K562 (cell line): ENCODE measurements around the gene SERPINE3. TPM values are rescaled to one million over a fixed set of nuclear protein-coding genes. Genes with fewer than 3 reads are reported as not detected.

Source experiments
- ATAC-seq: fragments of 200-7000 bp; cut with Tn5 transposase; 3 replicates; pipeline ENCODE4 v1.9.1; 2020; ENCODE audit warnings: moderate library complexity
- BruUV-seq: library from RNA; stranded (reverse); fragments of 400-500 nt; replicated peaks from 2 replicates; lab custom pipeline; 2021; lab: Mats Ljungman, UMichigan
- CTCF ChIA-PET: fragments of 300-600 bp; formaldehyde crosslinking; extraction: SDS; loops from one replicate; lab custom pipeline; 2021; ENCODE audit warnings: low intra/inter-chr PET ratio; lab: Yijun Ruan, JAX
- POLR2A ChIA-PET: fragments of 300-600, 350-650 bp; sonication (Branson Sonifier 250); formaldehyde crosslinking; extraction: SDS; loops from one replicate; lab custom pipeline; 2021; ENCODE audit warnings: antibody characterized with exemption, inconsistent platforms; lab: Yijun Ruan, JAX
- DNase-seq, 4 experiments: peaks; one replicate each; pipeline versions ENCODE4 v3.0.0 to v3.0.0-alpha.2; 2011 to 2018; ENCODE audit warnings: low spot score in 3 of 4, mixed read lengths in 3 of 4; ENCODE audit errors: extremely low read depth in 1 of 4
- FAIRE-seq: peaks from 2 replicates; lab custom pipeline; 2011; peaks lifted over from hg19 to GRCh38; lab: Jason Lieb, UNC
- H2AFZ ChIP-seq: 2 replicates; pipeline ENCODE4 v1.6.0; 2011; ENCODE audit warnings: low read depth, low read length, control low read depth, inconsistent platforms
- H3K27ac ChIP-seq: fragments of 200-600 bp; 3 replicates; pipeline ENCODE4 v1.8.0; 2011; ENCODE audit warnings: low read depth, mild to moderate bottlenecking, control low read depth, inconsistent platforms, low read length, moderate library complexity, mixed read lengths; ENCODE audit errors: extremely low read depth
- H3K27me3 ChIP-seq, 2 experiments: fragments of 300-600 bp in 1 of 2; 2 replicates in 1 of 2; 3 replicates in 1 of 2; pipeline versions ENCODE4 v1.6.0 to v1.8.0; 2011; ENCODE audit warnings: inconsistent platforms in 2 of 2, low read length in 2 of 2, mild to moderate bottlenecking in 1 of 2, mixed read lengths in 1 of 2, moderate library complexity in 1 of 2; ENCODE audit not compliant: control insufficient read depth in 2 of 2, insufficient read depth in 2 of 2
- H3K36me3 ChIP-seq: fragments of 300-600 bp; 3 replicates; pipeline ENCODE4 v1.8.0; 2011; ENCODE audit warnings: mild to moderate bottlenecking, low read length, inconsistent platforms; ENCODE audit not compliant: control insufficient read depth, insufficient read depth
- H3K4me1 ChIP-seq, 2 experiments: fragments of 200-600 bp in 1 of 2; replicated peaks in 1 of 2; 2 replicates in 1 of 2; 3 replicates in 1 of 2; pipeline versions ENCODE4 v1.5.1 to v1.8.0; 2011; ENCODE audit warnings: inconsistent platforms in 2 of 2, low read length in 2 of 2, mild to moderate bottlenecking in 1 of 2, mixed read lengths in 1 of 2, moderate library complexity in 1 of 2; ENCODE audit not compliant: control insufficient read depth in 2 of 2, insufficient read depth in 2 of 2
- H3K4me2 ChIP-seq: 2 replicates; pipeline ENCODE4 v1.6.1; 2011; ENCODE audit warnings: low read length, control low read depth, inconsistent platforms, mixed read lengths; ENCODE audit not compliant: insufficient read depth
- H3K4me3 ChIP-seq: fragments of 200-600 bp; sonication (generic), shearing (Covaris generic); 2 replicates; pipeline ENCODE4 v1.5.1; 2016; ENCODE audit warnings: control low read depth, inconsistent platforms
- H3K79me2 ChIP-seq: fragments of 200-600 bp; 3 replicates; pipeline ENCODE4 v1.8.0; 2011; ENCODE audit warnings: low read length, inconsistent platforms; ENCODE audit not compliant: control insufficient read depth, insufficient read depth
- H3K9ac ChIP-seq, 2 experiments: 2 replicates each; pipeline versions ENCODE4 v1.6.0 to v1.6.1; 2011; ENCODE audit warnings: low read depth in 2 of 2, low read length in 2 of 2, control low read depth in 1 of 2, inconsistent platforms in 1 of 2, mild to moderate bottlenecking in 1 of 2, mixed read lengths in 1 of 2; ENCODE audit not compliant: insufficient read depth in 1 of 2
- H3K9me1 ChIP-seq: one replicate; pipeline ENCODE4 v1.6.0; 2011; ENCODE audit warnings: inconsistent platforms, mild to moderate bottlenecking, low read length, moderate library complexity; ENCODE audit not compliant: control insufficient read depth, insufficient read depth
- H3K9me3 ChIP-seq: replicated peaks from 2 replicates; pipeline ENCODE4 v1.5.1; 2011; ENCODE audit warnings: low read depth, low read length, inconsistent platforms; ENCODE audit not compliant: control insufficient read depth, insufficient read depth
- H4K20me1 ChIP-seq: replicated peaks from 2 replicates; pipeline ENCODE4 v1.6.1; 2011; ENCODE audit warnings: low read length, inconsistent platforms, mixed read lengths; ENCODE audit not compliant: control insufficient read depth, insufficient read depth
- CUX1 ChIP-seq: fragments of 200-800 bp; sonication (Bioruptor generic); IDR thresholded peaks from 2 replicates; pipeline ENCODE4 v1.6.1; 2016; ENCODE audit warnings: missing genetic modification characterization, missing compliant biosample characterization
- HDAC8 ChIP-seq: fragments of 450-650 bp; IDR thresholded peaks from 2 replicates; pipeline ENCODE4 v1.6.1; 2016; ENCODE audit warnings: mild to moderate bottlenecking, missing genetic modification characterization, moderate library complexity, missing compliant biosample characterization
- MCM2 ChIP-seq: fragments of 450-650 bp; IDR thresholded peaks from 2 replicates; pipeline ENCODE4 v1.6.1; 2017; ENCODE audit warnings: low read depth, mild to moderate bottlenecking
- RBM25 ChIP-seq: fragments of 200-400 bp; formaldehyde crosslinking; IDR thresholded peaks from 2 replicates; pipeline ENCODE4 v1.6.1; 2018; ENCODE audit warnings: low read length, low read depth, moderate library complexity; ENCODE audit not compliant: severe bottlenecking
- ZNF324 ChIP-seq: fragments of 250-450 bp; sonication (Bioruptor Pico); IDR thresholded peaks from 2 replicates; pipeline ENCODE4 v1.4.0; 2020; ENCODE audit warnings: mild to moderate bottlenecking
- WGBS: fragments of 100-300 bp; shearing (Covaris generic); methylation state at CpG from one replicate; pipeline ENCODE4 v1.1.6; 2016; ENCODE audit warnings: low coverage, mixed read lengths; ENCODE audit not compliant: insufficient coverage; ENCODE audit errors: missing lambda C conversion rate; 5-methylcytosine and 5-hydroxymethylcytosine counted together
- in situ Hi-C: fragments of 300-500 bp; cut with MboI; formaldehyde crosslinking; loops from 4 replicates; pipeline ENCODE4 v1.15.0; 2018; ENCODE audit warnings: inconsistent platforms, mixed read lengths
- intact Hi-C: fragments of 100-400 bp; cut with micrococcal nuclease; formaldehyde crosslinking; loops from 2 replicates; pipeline ENCODE4 v1.14.2; 2022
- polyA plus RNA-seq, 8 experiments: library from polyadenylated mRNA; depleted of rRNA in 4 of 8; stranded (reverse) in 5 of 8; unstranded in 3 of 8; fragments of >200 nt; fragmentation: Nextera tagmentation in 2 of 8; fragmentation: Illumina TruSeq in 1 of 8; extraction: Ambion mirVana in 2 of 8; extraction: Trizol in 1 of 8; gene quantifications; 2 replicates each; pipeline versions ENCODE4 v1.2.1 to v1.2.3, GENCODE V29; 2011 to 2014; ENCODE audit warnings: inconsistent platforms in 1 of 8, missing spikeins in 1 of 8
- total RNA-seq, 7 experiments: library from RNA; depleted of rRNA in 6 of 7; stranded (reverse); fragments of >200 nt in 6 of 7; fragmentation: Illumina TruSeq in 2 of 7; extraction: Trizol in 2 of 7; gene quantifications; 2 replicates each; pipeline versions ENCODE4 v1.2.1 to v1.2.3, GENCODE V29; 2011 to 2021; ENCODE audit warnings: low replicate concordance in 1 of 7
- TF ChIP-seq, protein P1 (sequence below), 2 experiments: fragments of 450-650 bp in 1 of 2; sonication (generic) in 1 of 2; formaldehyde crosslinking in 1 of 2; IDR thresholded peaks; 2 replicates each; pipeline versions ENCODE4 v1.7.1 to v1.9.0; 2016 to 2022; ENCODE audit warnings: inconsistent platforms in 1 of 2, mild to moderate bottlenecking in 1 of 2, missing genetic modification reagents in 1 of 2

The SERPINE3 gene
- total and polyA plus RNA-seq, 9 of the 15 experiments (the other 6 are each of a cell fraction or from before 2014, with no cell fraction given): not detected

GRCh38 chr13:51359352-51359751 is 19.9 kb downstream of the SERPINE3 start:
- H3K27me3 ChIP-seq: no peaks in the 10 kb centered on the region
- DNase-seq: no peak

More at GRCh38 chr13:51359352-51359751, 19.9 kb downstream of the SERPINE3 start:
- intact Hi-C loops: no loop called here
- no peak for ATAC-seq
- no peaks in the 10 kb centered on the region for H3K9me1 ChIP-seq
- ChIA-PET CTCF (no interaction called here), POLR2A (interaction anchor here (1.1 kb wide), 1 partner anchor 94 kb away, joined by 3 read pairs; the partner anchor contains the start of gene INTS6)
- H3K79me2 ChIP-seq: no peaks in the 10 kb centered on the region
- peaks cover 20% of the 10 kb centered on the region; the same call in 1 of the 3 replicates for H3K36me3 ChIP-seq
- H3K9ac ChIP-seq: no peak overlapping the region
- H4K20me1 ChIP-seq: no peaks in the 10 kb centered on the region
- TF ChIP-seq HDAC8 (tag): no peak
- TF ChIP-seq, protein P1, sequence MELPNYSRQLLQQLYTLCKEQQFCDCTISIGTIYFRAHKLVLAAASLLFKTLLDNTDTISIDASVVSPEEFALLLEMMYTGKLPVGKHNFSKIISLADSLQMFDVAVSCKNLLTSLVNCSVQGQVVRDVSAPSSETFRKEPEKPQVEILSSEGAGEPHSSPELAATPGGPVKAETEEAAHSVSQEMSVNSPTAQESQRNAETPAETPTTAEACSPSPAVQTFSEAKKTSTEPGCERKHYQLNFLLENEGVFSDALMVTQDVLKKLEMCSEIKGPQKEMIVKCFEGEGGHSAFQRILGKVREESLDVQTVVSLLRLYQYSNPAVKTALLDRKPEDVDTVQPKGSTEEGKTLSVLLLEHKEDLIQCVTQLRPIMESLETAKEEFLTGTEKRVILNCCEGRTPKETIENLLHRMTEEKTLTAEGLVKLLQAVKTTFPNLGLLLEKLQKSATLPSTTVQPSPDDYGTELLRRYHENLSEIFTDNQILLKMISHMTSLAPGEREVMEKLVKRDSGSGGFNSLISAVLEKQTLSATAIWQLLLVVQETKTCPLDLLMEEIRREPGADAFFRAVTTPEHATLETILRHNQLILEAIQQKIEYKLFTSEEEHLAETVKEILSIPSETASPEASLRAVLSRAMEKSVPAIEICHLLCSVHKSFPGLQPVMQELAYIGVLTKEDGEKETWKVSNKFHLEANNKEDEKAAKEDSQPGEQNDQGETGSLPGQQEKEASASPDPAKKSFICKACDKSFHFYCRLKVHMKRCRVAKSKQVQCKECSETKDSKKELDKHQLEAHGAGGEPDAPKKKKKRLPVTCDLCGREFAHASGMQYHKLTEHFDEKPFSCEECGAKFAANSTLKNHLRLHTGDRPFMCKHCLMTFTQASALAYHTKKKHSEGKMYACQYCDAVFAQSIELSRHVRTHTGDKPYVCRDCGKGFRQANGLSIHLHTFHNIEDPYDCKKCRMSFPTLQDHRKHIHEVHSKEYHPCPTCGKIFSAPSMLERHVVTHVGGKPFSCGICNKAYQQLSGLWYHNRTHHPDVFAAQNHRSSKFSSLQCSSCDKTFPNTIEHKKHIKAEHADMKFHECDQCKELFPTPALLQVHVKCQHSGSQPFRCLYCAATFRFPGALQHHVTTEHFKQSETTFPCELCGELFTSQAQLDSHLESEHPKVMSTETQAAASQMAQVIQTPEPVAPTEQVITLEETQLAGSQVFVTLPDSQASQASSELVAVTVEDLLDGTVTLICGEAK (IDR thresholded peaks at IDR 0.05): no peak
- TF ChIP-seq, protein P1 (CRISPR knock-in tag; IDR thresholded peaks at IDR 0.05): no peak
- no peak for TF ChIP-seq CUX1 (CRISPR knock-in tag)
- TF ChIP-seq ZNF324 (CRISPR knock-in tag): no peak
- no peak for TF ChIP-seq RBM25
- TF ChIP-seq MCM2: no peak
- TF ChIP-seq, all 486 proteins: peak for 0
- BruUV-seq: no TSS peak
- no peak overlapping the region for H3K4me3 ChIP-seq
- FAIRE-seq: no peak
- no peak overlapping the region for H2AFZ ChIP-seq
- H3K27ac ChIP-seq: no peak overlapping the region
- in situ Hi-C loops: no loop called here
- H3K4me2 ChIP-seq: no peak overlapping the region
- H3K9me3 ChIP-seq: no peaks in the 10 kb centered on the region
- no peaks in the 10 kb centered on the region; a peak in 1 of 5 replicates for H3K4me1 ChIP-seq
- WGBS: 80% methylated on average over 1 of the region's 1 CpG
